ENCODE results near the gene TOX2. TPM values are rescaled to one million over a fixed set of nuclear protein-coding genes. Genes with fewer than 3 reads are reported as not detected.

TOX2 gene
- total RNA-seq, 1 donor from 2014 or later = 0.16 TPM

DNA sequence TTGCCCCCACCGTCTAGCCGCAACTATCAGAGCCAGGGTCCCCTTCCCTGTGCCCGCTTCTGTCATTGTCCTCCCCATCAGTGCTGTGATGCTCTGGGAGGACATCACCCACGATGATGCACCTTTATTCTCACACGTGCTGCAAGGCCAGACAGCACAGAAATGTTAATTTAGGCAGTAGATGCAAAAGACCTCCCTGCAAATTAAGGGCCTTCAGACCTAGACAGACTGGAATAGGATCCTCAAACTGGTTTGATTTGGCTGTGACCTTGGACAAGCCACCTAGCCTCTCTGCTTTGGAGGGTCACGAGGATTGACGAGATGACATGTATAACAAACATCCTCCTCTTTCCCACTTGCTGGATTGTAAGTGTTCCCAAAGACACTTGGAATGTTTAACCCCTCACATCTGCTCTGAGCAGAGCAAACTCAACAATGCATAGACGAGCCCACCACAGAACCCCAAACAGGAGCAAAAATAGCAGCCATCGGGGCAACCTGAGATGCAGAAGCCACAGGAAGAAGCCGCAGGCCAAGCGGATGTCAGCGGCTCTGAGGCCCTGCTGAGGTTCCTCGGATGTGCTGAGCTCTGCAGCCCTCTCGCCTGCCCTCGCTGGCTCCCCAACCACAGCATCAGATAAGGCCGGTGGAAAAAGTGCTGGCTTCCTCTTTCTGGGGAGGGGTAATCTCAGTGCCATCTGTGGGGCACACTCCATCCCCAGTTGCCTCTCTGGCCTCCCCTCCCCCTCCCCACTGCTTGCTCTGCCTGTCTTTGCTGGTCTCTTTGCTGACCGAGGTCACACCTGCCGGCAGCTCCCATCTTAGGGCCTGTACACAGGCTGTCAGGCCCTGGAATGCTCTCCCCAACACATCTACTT is 35.3 kb downstream of the TOX2 start:
- no peaks in the 10 kb centered on the region for H3K27me3 ChIP-seq (ENCODE audit: insufficient read depth, low read length)
- no peak overlapping the region for H3K4me3 Mint-ChIP-seq (ENCODE audit: unreplicated experiment)
- H3K36me3 Mint-ChIP-seq (ENCODE audit: low read depth, unreplicated experiment) = no peaks in the 10 kb centered on the region
- H3K9me3 ChIP-seq (ENCODE audit: insufficient read depth, low read depth, low read length) = no peaks in the 10 kb centered on the region
- H3K4me1 ChIP-seq (ENCODE audit: insufficient read depth, low read length) = peaks cover 25% of the 10 kb centered on the region
- no peaks in the 10 kb centered on the region for H3K36me3 ChIP-seq (ENCODE audit: insufficient read depth, low read length)
- no peak overlapping the region for H3K27ac ChIP-seq (ENCODE audit: low read depth, low read length)
- H2AFZ ChIP-seq (ENCODE audit: low read depth, low read length) = no peak overlapping the region
- DNase-seq (ENCODE audit: low read depth) (no peak), FAIRE-seq (no peak)
- no peak overlapping the region for H3K9ac ChIP-seq (ENCODE audit: low read length)
- H3K4me2 ChIP-seq (ENCODE audit: low read length) = peak overlapping the region; percentile 14
- no peak overlapping the region for H3K27ac Mint-ChIP-seq (ENCODE audit: unreplicated experiment)
- no peaks in the 10 kb centered on the region for H3K79me2 ChIP-seq (ENCODE audit: insufficient read depth, low read length)
- H3K4me1 Mint-ChIP-seq (ENCODE audit: low read depth, unreplicated experiment) = peaks cover 24% of the 10 kb centered on the region
- H3K9me3 Mint-ChIP-seq (ENCODE audit: unreplicated experiment) = no peaks in the 10 kb centered on the region
- peaks cover 4% of the 10 kb centered on the region for H4K20me1 ChIP-seq (ENCODE audit: insufficient read depth, low read length)
- no peak for TF ChIP-seq EZH2 (IDR thresholded peaks at IDR 0.05; ENCODE audit: insufficient read depth, low read length)
- TF ChIP-seq CTCF (IDR thresholded peaks at IDR 0.05; ENCODE audit: insufficient read depth, low read depth, low read length) = no peak
- peaks cover 56% of the 10 kb centered on the region for H3K27me3 Mint-ChIP-seq (ENCODE audit: low read depth, unreplicated experiment)
- H3K4me3 ChIP-seq (ENCODE audit: insufficient read depth, low read depth, low read length) = no peak overlapping the region

GRCh38 chr20:43953919-43954592 is 39.4 kb downstream of the TOX2 start:
- Mint-ChIP-seq H3K4me3 (ENCODE audit: unreplicated experiment) (no peak overlapping the region), H3K36me3 (ENCODE audit: low read depth, unreplicated experiment) (no peaks in the 10 kb centered on the region), H3K4me1 (ENCODE audit: low read depth, unreplicated experiment) (peaks cover 39% of the 10 kb centered on the region), H3K27me3 (ENCODE audit: low read depth, unreplicated experiment) (peaks cover 37% of the 10 kb centered on the region), H3K27ac (ENCODE audit: unreplicated experiment) (peak overlapping the region; percentile 19), H3K9me3 (ENCODE audit: unreplicated experiment) (peaks cover 3% of the 10 kb centered on the region)
- DNase-seq (ENCODE audit: low read depth) (no peak), FAIRE-seq (no peak)
- H3K9ac ChIP-seq (ENCODE audit: low read length) = no peak overlapping the region
- H3K27ac ChIP-seq (ENCODE audit: low read depth, low read length) = no peak overlapping the region
- H3K4me2 ChIP-seq (ENCODE audit: low read length) = peak overlapping the region; percentile 77
- no peak overlapping the region for H2AFZ ChIP-seq (ENCODE audit: low read depth, low read length)
- H3K27me3 ChIP-seq (ENCODE audit: insufficient read depth, low read length) = no peaks in the 10 kb centered on the region
- H3K9me3 ChIP-seq (ENCODE audit: insufficient read depth, low read depth, low read length) = no peaks in the 10 kb centered on the region
- TF ChIP-seq CTCF (IDR thresholded peaks at IDR 0.05; ENCODE audit: insufficient read depth, low read depth, low read length) (no peak), EZH2 (IDR thresholded peaks at IDR 0.05; ENCODE audit: insufficient read depth, low read length) (no peak)
- H4K20me1 ChIP-seq (ENCODE audit: insufficient read depth, low read length) = peaks cover 4% of the 10 kb centered on the region
- no peaks in the 10 kb centered on the region for H3K36me3 ChIP-seq (ENCODE audit: insufficient read depth, low read length)
- no peak overlapping the region for H3K4me3 ChIP-seq (ENCODE audit: insufficient read depth, low read depth, low read length)
- H3K4me1 ChIP-seq (ENCODE audit: insufficient read depth, low read length) = peaks cover 37% of the 10 kb centered on the region
- H3K79me2 ChIP-seq (ENCODE audit: insufficient read depth, low read length) = no peaks in the 10 kb centered on the region
